IMR-90 (cell line): ENCODE measurements around the gene MED22. TPM values are rescaled to one million over a fixed set of nuclear protein-coding genes. Genes with fewer than 3 reads are reported as not detected.

ENCODE experiments used
- ATAC-seq: fragments of 200-7000 bp; cut with Tn5 transposase; 2 replicates; pipeline ENCODE4 v1.9.1; 2020; ENCODE audit warnings: low read depth, mild to moderate bottlenecking, moderate library complexity
- BruUV-seq: library from RNA; stranded (reverse); fragments of 400-500 nt; replicated peaks from 2 replicates; lab custom pipeline; 2021; lab: Mats Ljungman, UMichigan
- CTCF ChIA-PET: fragments of 300-600 bp; formaldehyde crosslinking; extraction: SDS; loops from one replicate; lab custom pipeline; 2021; ENCODE audit warnings: antibody characterized with exemption; lab: Yijun Ruan, JAX
- POLR2A ChIA-PET: fragments of 300-600 bp; sonication (Branson Sonifier 250); formaldehyde crosslinking; loops from one replicate; lab custom pipeline; 2022; ENCODE audit warnings: antibody characterized with exemption; ENCODE audit not compliant: unreplicated experiment; lab: Charles Lee
- DNase-seq: peaks from one replicate; pipeline ENCODE4 v3.0.0; 2013
- H2AFZ ChIP-seq: replicated peaks from 2 replicates; pipeline ENCODE3; 2013; ENCODE audit warnings: low read length, mild to moderate bottlenecking; ENCODE audit not compliant: poor library complexity
- H2AK5ac ChIP-seq: 2 replicates; pipeline ENCODE4 v1.6.1; 2013; ENCODE audit warnings: low read depth, low read length, inconsistent platforms
- H2AK9ac ChIP-seq: replicated peaks from 2 replicates; pipeline ENCODE3; 2013; ENCODE audit warnings: mild to moderate bottlenecking, low read depth, low read length, moderate library complexity; ENCODE audit not compliant: poor library complexity
- H2BK120ac ChIP-seq: 2 replicates; pipeline ENCODE4 v1.6.1; 2013; ENCODE audit warnings: low read depth, low read length, inconsistent platforms
- H2BK15ac ChIP-seq: 3 replicates; pipeline ENCODE4 v1.6.1; 2013; ENCODE audit warnings: low read depth, low read length, inconsistent platforms
- H2BK20ac ChIP-seq: 2 replicates; pipeline ENCODE4 v1.6.1; 2013; ENCODE audit warnings: low read depth, mild to moderate bottlenecking, inconsistent platforms, low read length, moderate library complexity
- H2BK5ac ChIP-seq: 2 replicates; pipeline ENCODE4 v1.6.1; 2013; ENCODE audit warnings: mild to moderate bottlenecking, low read depth, low read length, inconsistent platforms; ENCODE audit not compliant: poor library complexity, severe bottlenecking
- H3K14ac ChIP-seq: replicated peaks from 2 replicates; pipeline ENCODE4 v1.6.1; 2013; ENCODE audit warnings: low read depth, low read length, inconsistent platforms
- H3K18ac ChIP-seq: 2 replicates; pipeline ENCODE4 v1.6.1; 2013; ENCODE audit warnings: low read depth, low read length, control low read depth
- H3K23ac ChIP-seq: 2 replicates; pipeline ENCODE4 v1.6.1; 2013; ENCODE audit warnings: low read depth, low read length, inconsistent platforms
- H3K27ac ChIP-seq: 2 replicates; pipeline ENCODE4 v1.5.1; 2013; ENCODE audit warnings: mild to moderate bottlenecking, control low read depth, low read length; ENCODE audit not compliant: insufficient read depth
- H3K27me3 ChIP-seq: 2 replicates; pipeline ENCODE4 v1.6.1; 2013; ENCODE audit warnings: low read length; ENCODE audit not compliant: control insufficient read depth, insufficient read depth
- H3K36me3 ChIP-seq: 2 replicates; pipeline ENCODE4 v1.6.1; 2013; ENCODE audit warnings: low read length, mixed read lengths; ENCODE audit not compliant: control insufficient read depth, insufficient read depth
- H3K4ac ChIP-seq: 2 replicates; pipeline ENCODE4 v1.6.1; 2013; ENCODE audit warnings: low read depth, low read length, inconsistent platforms
- H3K4me1 ChIP-seq: 2 replicates; pipeline ENCODE4 v1.6.1; 2013; ENCODE audit warnings: low read length, mixed read lengths; ENCODE audit not compliant: control insufficient read depth, insufficient read depth
- H3K4me2 ChIP-seq: 2 replicates; pipeline ENCODE4 v1.6.1; 2013; ENCODE audit warnings: low read depth, mild to moderate bottlenecking, control low read depth, low read length, moderate library complexity
- H3K4me3 ChIP-seq: 2 replicates; pipeline ENCODE4 v1.5.1; 2013; ENCODE audit warnings: low read depth, mild to moderate bottlenecking, control low read depth, low read length, moderate library complexity; ENCODE audit not compliant: insufficient read depth
- H3K56ac ChIP-seq: 2 replicates; pipeline ENCODE4 v1.6.1; 2013; ENCODE audit warnings: low read length, inconsistent platforms; ENCODE audit not compliant: insufficient read depth; ENCODE audit errors: extremely low read depth
- H3K79me1 ChIP-seq, 2 experiments: 2 replicates each; pipeline ENCODE4 v1.6.1; 2013; ENCODE audit warnings: low read length in 2 of 2, inconsistent platforms in 1 of 2, low read depth in 1 of 2
- H3K9ac ChIP-seq: 2 replicates; pipeline ENCODE4 v1.6.1; 2013; ENCODE audit warnings: low read depth, low read length, control low read depth
- H3K9me1 ChIP-seq: 2 replicates; pipeline ENCODE4 v1.6.1; 2013; ENCODE audit warnings: low read length, inconsistent platforms; ENCODE audit not compliant: insufficient read depth
- H3K9me3 ChIP-seq: 2 replicates; pipeline ENCODE4 v1.6.1; 2013; ENCODE audit warnings: low read length; ENCODE audit not compliant: control insufficient read depth, insufficient read depth
- H4K20me1 ChIP-seq: 2 replicates; pipeline ENCODE4 v1.6.1; 2013; ENCODE audit warnings: low read length, inconsistent platforms; ENCODE audit not compliant: insufficient read depth
- H4K5ac ChIP-seq: 2 replicates; pipeline ENCODE4 v1.6.1; 2013; ENCODE audit warnings: mild to moderate bottlenecking, low read depth, low read length, control low read depth
- H4K8ac ChIP-seq, 2 experiments: 2 replicates each; pipeline ENCODE4 v1.6.1; 2013; ENCODE audit warnings: low read depth in 2 of 2, low read length in 2 of 2, control low read depth in 1 of 2, inconsistent platforms in 1 of 2
- H4K91ac ChIP-seq: 2 replicates; pipeline ENCODE4 v1.6.1; 2013; ENCODE audit warnings: low read depth, low read length, inconsistent platforms; ENCODE audit not compliant: insufficient read depth
- BHLHE40 ChIP-seq: fragments of 150-350 bp; IDR thresholded peaks from 2 replicates; pipeline ENCODE4 v1.6.1; 2016; ENCODE audit warnings: mild to moderate bottlenecking, low read depth, low read length
- CEBPB ChIP-seq: IDR thresholded peaks from 2 replicates; pipeline ENCODE4 v1.6.1; 2012; ENCODE audit warnings: low read depth, low read length, improper control_type of control experiment
- MAFK ChIP-seq: IDR thresholded peaks from 2 replicates; pipeline ENCODE4 v1.6.1; 2012; ENCODE audit warnings: low read depth, low read length, improper control_type of control experiment
- NFE2L2 ChIP-seq: fragments of 150-350 bp; IDR thresholded peaks from 2 replicates; pipeline ENCODE4 v1.6.1; 2016; ENCODE audit warnings: low read depth, mild to moderate bottlenecking, low read length
- SMC3 ChIP-seq: fragments of 150-350 bp; IDR thresholded peaks from 2 replicates; pipeline ENCODE4 v1.6.1; 2016; ENCODE audit warnings: low read depth, mild to moderate bottlenecking, antibody characterized with exemption, low read length, moderate library complexity
- WGBS, 2 experiments: methylation state at CpG; one replicate each; pipeline versions ENCODE4 v1.1.5 to v1.1.7; 2013; ENCODE audit warnings: missing lambda C conversion rate in 2 of 2; ENCODE audit not compliant: insufficient read length in 1 of 2; ENCODE audit errors: extremely low coverage in 2 of 2; 5-methylcytosine and 5-hydroxymethylcytosine counted together
- dilution Hi-C: fragments of 300-500 bp; cut with HindIII; formaldehyde crosslinking; loops from one replicate; pipeline ENCODE4 v1.14.3; 2018; ENCODE audit warnings: low sequenced_read_pairs; ENCODE audit not compliant: unreplicated experiment
- in situ Hi-C: fragments of 300-500 bp; cut with MboI; formaldehyde crosslinking; loops from 3 replicates; pipeline ENCODE4 v1.14.3; 2019; ENCODE audit warnings: low sequenced_read_pairs, inconsistent platforms, mixed read lengths
- intact Hi-C: fragments of 100-400 bp; cut with micrococcal nuclease; formaldehyde crosslinking; loops from 2 replicates; pipeline ENCODE4 v1.10.0; 2022
- polyA plus RNA-seq, 3 experiments: library from polyadenylated mRNA; depleted of rRNA; stranded (reverse); fragments of >200 nt; gene quantifications; 2 replicates each; pipeline ENCODE4 v1.2.3, GENCODE V29; 2012; ENCODE audit warnings: low replicate concordance in 1 of 3
- total RNA-seq: library from RNA; depleted of rRNA; stranded (reverse); fragments of >200 nt; gene quantifications from 2 replicates; pipeline ENCODE4 v1.2.3, GENCODE V29; 2012

MED22 gene
- total and polyA plus RNA-seq, 2 of the 4 experiments (the other 2 are of a cell fraction) = 7.9 to 28.3 TPM

DNA sequence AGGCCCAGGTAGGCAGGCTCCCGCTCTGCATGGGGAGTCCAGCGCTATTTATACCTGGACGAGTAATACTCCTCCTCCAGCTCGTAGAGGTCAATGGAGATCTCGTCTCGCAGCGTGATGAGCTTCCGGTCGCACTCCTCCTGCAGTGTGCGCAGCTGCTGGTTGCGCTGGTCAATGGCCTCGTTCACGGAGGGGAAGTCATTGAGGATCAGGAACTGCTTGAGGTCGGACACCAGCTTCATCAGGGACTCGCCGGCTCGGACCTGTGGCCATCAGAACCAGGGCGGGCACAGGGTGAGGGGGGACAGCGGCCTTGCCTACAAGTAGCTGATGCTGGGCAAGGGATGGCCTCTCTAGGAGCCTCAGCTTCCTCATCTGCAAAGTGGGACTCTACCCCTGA lies 3.9 kb downstream of the MED22 start:
- Histone ChIP-seq H3K9ac (no peak overlapping the region), H3K79me1 (peaks cover 17 to 52% of the 10 kb centered on the region in 2 experiments; a peak in 3 of 4 replicates), H4K5ac (no peak overlapping the region), H4K8ac (no peak overlapping the region), H2BK5ac (no peak overlapping the region), H3K9me3 (no peaks in the 10 kb centered on the region), H2AK5ac (no peak overlapping the region), H3K56ac (no peak overlapping the region), H2AK9ac (no peak overlapping the region), H3K4me3 (no peak overlapping the region), H3K4ac (no peak overlapping the region), H4K91ac (no peak overlapping the region), H3K4me1 (peaks cover 8% of the 10 kb centered on the region), H3K36me3 (peaks cover 64% of the 10 kb centered on the region), H2BK15ac (no peak overlapping the region), H2BK120ac (no peak overlapping the region), H3K18ac (no peak overlapping the region), H3K27me3 (no peaks in the 10 kb centered on the region), H2AFZ (no peak overlapping the region), H2BK20ac (no peak overlapping the region), H3K4me2 (no peak overlapping the region), H3K23ac (no peak overlapping the region), H3K9me1 (peaks cover 3% of the 10 kb centered on the region; the same call in 1 of the 2 replicates), H3K27ac (no peak overlapping the region), H3K14ac (no peak overlapping the region), H4K20me1 (peaks cover 18% of the 10 kb centered on the region)
- intact Hi-C loops (no loop called here), dilution Hi-C loops (no loop called here), in situ Hi-C loops (no loop called here)
- DNase-seq (no peak), ATAC-seq (no peak)
- CTCF ChIA-PET = no interaction called here
- TF ChIP-seq NFE2L2 (no peak), MAFK (no peak), SMC3 (no peak), BHLHE40 (no peak), CEBPB (no peak)
- no TSS peak for BruUV-seq
- POLR2A ChIA-PET = no interaction called here
- WGBS, 2 experiments = 97% methylated on average over 11 of the region's 19 CpGs; no CpG with 5 or more reads in 1 of the 2 experiments
